ENCODE data around the gene IPO4. TPM values are rescaled to one million over a fixed set of nuclear protein-coding genes. Genes with fewer than 3 reads are reported as not detected.

The IPO4 gene
- total and polyA plus RNA-seq, 2 of the 8 experiments (the other 6 are each of a cell fraction or from before 2014, with no cell fraction given) = 55.5 to 108 TPM

DNA sequence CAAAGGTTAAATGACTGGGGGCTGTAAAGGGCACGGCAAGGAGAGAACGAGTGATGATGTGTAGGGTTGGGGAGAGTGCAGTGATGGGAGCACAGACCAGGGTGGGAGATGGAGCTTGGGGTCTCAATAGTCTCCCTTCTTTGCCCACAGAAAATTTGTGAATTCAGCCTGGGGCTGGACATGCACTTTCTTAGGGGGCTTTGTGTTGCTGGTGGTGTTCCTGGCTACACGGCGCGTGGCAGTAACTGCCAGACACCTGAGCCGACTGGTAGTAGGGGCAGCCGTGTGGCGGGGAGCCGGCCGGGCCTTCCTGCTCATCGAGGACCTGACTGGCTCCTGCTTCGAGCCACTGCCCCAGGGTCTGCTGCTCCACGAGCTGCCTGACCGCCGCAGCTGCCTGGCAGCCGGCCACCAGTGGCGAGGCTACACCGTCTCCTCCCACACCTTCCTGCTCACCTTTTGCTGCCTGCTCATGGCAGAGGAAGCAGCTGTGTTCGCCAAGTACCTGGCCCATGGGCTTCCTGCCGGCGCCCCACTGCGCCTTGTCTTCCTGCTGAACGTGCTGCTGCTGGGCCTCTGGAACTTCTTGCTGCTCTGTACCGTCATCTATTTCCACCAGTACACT is 56.4 kb downstream of the IPO4 start:
- H2AK5ac ChIP-seq (ENCODE audit: low read depth, low read length) = no peak overlapping the region
- no peaks in the 10 kb centered on the region for H3K36me3 ChIP-seq (ENCODE audit: control insufficient read depth in 2 of 4, insufficient read depth in 4 of 4, low read length in 3 of 4)
- H2BK5ac ChIP-seq (ENCODE audit: low read depth, low read length) = peak overlapping the region; percentile 60; the same call in 1 of the 2 replicates
- 87% methylated on average over 23 of the region's 24 CpGs; no CpG with 5 or more reads in 1 of the 2 experiments for WGBS, 2 experiments (ENCODE audit: extremely low coverage in 1 of 2, insufficient coverage in 1 of 2, insufficient read length in 1 of 2, insufficient replicate concordance in 2 of 2, low coverage in 1 of 2, low lambda C conversion rate in 2 of 2, missing lambda C conversion rate in 1 of 2)
- peaks cover 0 to 10% (median 5%) of the 10 kb centered on the region in 4 experiments; a peak in 4 of 7 replicates for H3K4me1 ChIP-seq (replicated peaks in 1 of 4; ENCODE audit: control insufficient read depth in 3 of 4, insufficient read depth in 4 of 4, low read length in 3 of 4)
- no peaks in the 10 kb centered on the region for H3K79me2 ChIP-seq (ENCODE audit: control insufficient read depth in 1 of 2, insufficient read depth in 2 of 2, low read length in 2 of 2)
- peaks cover 5% of the 10 kb centered on the region; the same call in 1 of the 2 replicates for H3K23me2 ChIP-seq (ENCODE audit: low read depth, low read length)
- DNase-seq (ENCODE audit: low read depth in 1 of 2, low spot score in 2 of 2) (no peak), FAIRE-seq (no peak)
- peak overlapping the region; percentile 29; the same call in 1 of the 2 replicates for H2BK12ac ChIP-seq (ENCODE audit: low read depth, low read length)
- H4K20me1 ChIP-seq (replicated peaks in 1 of 2; ENCODE audit: control insufficient read depth in 1 of 2, insufficient read depth in 2 of 2, low read length in 2 of 2) = no peaks in the 10 kb centered on the region
- H3K9me3 ChIP-seq (ENCODE audit: insufficient read depth in 2 of 2, low read depth in 1 of 2, low read length in 1 of 2) = no peaks in the 10 kb centered on the region
- H4K5ac ChIP-seq (ENCODE audit: insufficient read length, low read depth, low read length) = no peak overlapping the region
- peak overlapping the region in 1 of 4 experiments; percentile 15; a peak in 2 of 7 replicates for H3K9ac ChIP-seq (replicated peaks in 1 of 4; ENCODE audit: extremely low read depth in 1 of 4, low read depth in 3 of 4, low read length in 3 of 4)
- H3K27ac ChIP-seq (ENCODE audit: low read depth, low read length) = 0 out of 2 replicates have a peak overlapping the region, but pooled peaks have one; percentile 15
- H3K4me3 ChIP-seq (ENCODE audit: extremely low read depth in 1 of 4, insufficient read depth in 2 of 4, low read depth in 3 of 4, low read length in 4 of 4) = no peak overlapping the region
- H3K79me1 ChIP-seq (ENCODE audit: low read depth, low read length) = no peaks in the 10 kb centered on the region
- no peak overlapping the region for H2BK15ac ChIP-seq (ENCODE audit: low read length)
- CTCF ChIA-PET (ENCODE audit: partially characterized antibody) = interaction anchor here (0.8 kb wide), 1 partner anchor 47 kb away, joined by 3 read pairs; no protein-coding TSS in a partner anchor
- no peak overlapping the region for H3K4ac ChIP-seq (replicated peaks; ENCODE audit: insufficient read length, low read depth, low read length)
- H2AFZ ChIP-seq (ENCODE audit: low read length) = no peak overlapping the region
- no peak overlapping the region; the same call in 1 of the 2 replicates for H3K18ac ChIP-seq (ENCODE audit: extremely low read depth, low read length)
- no peaks in the 10 kb centered on the region for H3K27me3 ChIP-seq (replicated peaks in 1 of 4; ENCODE audit: control insufficient read depth in 3 of 4, extremely low read depth in 1 of 4, insufficient read depth in 3 of 4, low read length in 3 of 4)
- no peak overlapping the region for H2BK20ac ChIP-seq (ENCODE audit: low read length)
- no peak overlapping the region for H3K14ac ChIP-seq (ENCODE audit: insufficient read length)
- no peak overlapping the region for H3K4me2 ChIP-seq (ENCODE audit: insufficient read depth in 1 of 2, low read depth in 2 of 2, low read length in 2 of 2)
- H2BK120ac ChIP-seq (replicated peaks; ENCODE audit: low read depth, low read length) = no peak overlapping the region
- POLR2A ChIA-PET (ENCODE audit: partially characterized antibody) = interaction anchor here (0.9 to 11.1 kb wide), 8 partner anchors 9 to 82 kb away, joined by 3 to 100 read pairs (median 6); partner anchors contain the start of genes DCAF11, EMC9 and NRL
- H3K23ac ChIP-seq (ENCODE audit: insufficient read length) = no peak overlapping the region
- no peak overlapping the region for H3K56ac ChIP-seq (replicated peaks; ENCODE audit: insufficient read length, low read depth, low read length)
- H4K91ac ChIP-seq (replicated peaks; ENCODE audit: insufficient read length, low read length) = no peak overlapping the region
- H4K8ac ChIP-seq (ENCODE audit: extremely low read depth, insufficient read depth, low read length) = no peak overlapping the region
- TF ChIP-seq EZH2 (IDR thresholded peaks at IDR 0.05; ENCODE audit: low read depth, low read length, severe bottlenecking) (no peak), CBX5 (IDR thresholded peaks at IDR 0.05; ENCODE audit: low read depth, low read length) (no peak), RAD21 (IDR thresholded peaks at IDR 0.05 in 1 of 2, conservative IDR thresholded peaks at IDR 0.05 in 1 of 2; ENCODE audit: low read depth in 2 of 2, low read length in 2 of 2) (no peak), CEBPB (IDR thresholded peaks at IDR 0.05; ENCODE audit: low read depth, low read length) (no peak), RXRA (IDR thresholded peaks at IDR 0.05; ENCODE audit: insufficient read depth, low read depth, low read length) (no peak)
- TF ChIP-seq, protein P1, sequence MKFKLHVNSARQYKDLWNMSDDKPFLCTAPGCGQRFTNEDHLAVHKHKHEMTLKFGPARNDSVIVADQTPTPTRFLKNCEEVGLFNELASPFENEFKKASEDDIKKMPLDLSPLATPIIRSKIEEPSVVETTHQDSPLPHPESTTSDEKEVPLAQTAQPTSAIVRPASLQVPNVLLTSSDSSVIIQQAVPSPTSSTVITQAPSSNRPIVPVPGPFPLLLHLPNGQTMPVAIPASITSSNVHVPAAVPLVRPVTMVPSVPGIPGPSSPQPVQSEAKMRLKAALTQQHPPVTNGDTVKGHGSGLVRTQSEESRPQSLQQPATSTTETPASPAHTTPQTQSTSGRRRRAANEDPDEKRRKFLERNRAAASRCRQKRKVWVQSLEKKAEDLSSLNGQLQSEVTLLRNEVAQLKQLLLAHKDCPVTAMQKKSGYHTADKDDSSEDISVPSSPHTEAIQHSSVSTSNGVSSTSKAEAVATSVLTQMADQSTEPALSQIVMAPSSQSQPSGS (IDR thresholded peaks at IDR 0.05; ENCODE audit: low read length) = no peak
- TF ChIP-seq, protein P2, sequence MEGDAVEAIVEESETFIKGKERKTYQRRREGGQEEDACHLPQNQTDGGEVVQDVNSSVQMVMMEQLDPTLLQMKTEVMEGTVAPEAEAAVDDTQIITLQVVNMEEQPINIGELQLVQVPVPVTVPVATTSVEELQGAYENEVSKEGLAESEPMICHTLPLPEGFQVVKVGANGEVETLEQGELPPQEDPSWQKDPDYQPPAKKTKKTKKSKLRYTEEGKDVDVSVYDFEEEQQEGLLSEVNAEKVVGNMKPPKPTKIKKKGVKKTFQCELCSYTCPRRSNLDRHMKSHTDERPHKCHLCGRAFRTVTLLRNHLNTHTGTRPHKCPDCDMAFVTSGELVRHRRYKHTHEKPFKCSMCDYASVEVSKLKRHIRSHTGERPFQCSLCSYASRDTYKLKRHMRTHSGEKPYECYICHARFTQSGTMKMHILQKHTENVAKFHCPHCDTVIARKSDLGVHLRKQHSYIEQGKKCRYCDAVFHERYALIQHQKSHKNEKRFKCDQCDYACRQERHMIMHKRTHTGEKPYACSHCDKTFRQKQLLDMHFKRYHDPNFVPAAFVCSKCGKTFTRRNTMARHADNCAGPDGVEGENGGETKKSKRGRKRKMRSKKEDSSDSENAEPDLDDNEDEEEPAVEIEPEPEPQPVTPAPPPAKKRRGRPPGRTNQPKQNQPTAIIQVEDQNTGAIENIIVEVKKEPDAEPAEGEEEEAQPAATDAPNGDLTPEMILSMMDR (IDR thresholded peaks at IDR 0.05; ENCODE audit: control extremely low read depth in 1 of 3, insufficient read depth in 1 of 3, low read depth in 1 of 3, low read length in 3 of 3) = no peak

Measured in H1 (cell line).